Activated T-helper 2 cell treated with anti-CD3 and anti-CD28 coated beads, Interferon-gamma antibody, Interleukin-2, Interleukin-4, amounts not matched to agents 10 μg/mL and 5 μg/mL and 100 μg/mL, durations not matched to agents 14 hours and 24 hours and 36 hours (primary cell): ENCODE results near the gene UQCRFS1. TPM values are rescaled to one million over a fixed set of nuclear protein-coding genes. Genes with fewer than 3 reads are reported as not detected.
"Not testable (repeated sequence)": the region's sequence is repeated elsewhere in the genome, so short reads cannot be mapped to it uniquely, and the experiment has no call there.

Source experiments
- DNase-seq: peaks from one replicate; pipeline ENCODE4 v3.0.0; 2021; ENCODE audit warnings: low spot score
- H3K27ac Mint-ChIP-seq: one replicate; pipeline ENCODE4 v1.8.0; 2021; ENCODE audit warnings: mixed read lengths
- H3K27me3 Mint-ChIP-seq: one replicate; pipeline ENCODE4 v1.8.0; 2021; ENCODE audit warnings: low read depth, mixed read lengths
- H3K36me3 Mint-ChIP-seq: one replicate; pipeline ENCODE4 v1.8.0; 2021; ENCODE audit warnings: low read depth, mixed read lengths
- H3K4me1 Mint-ChIP-seq: one replicate; pipeline ENCODE4 v1.8.0; 2021; ENCODE audit warnings: low read depth, mixed read lengths
- H3K4me3 Mint-ChIP-seq: one replicate; pipeline ENCODE4 v1.8.0; 2021; ENCODE audit warnings: low read depth, mild to moderate bottlenecking, moderate library complexity, mixed read lengths
- H3K9me3 Mint-ChIP-seq: one replicate; pipeline ENCODE4 v1.8.0; 2021; ENCODE audit warnings: mixed read lengths
- intact Hi-C: fragments of 100-400 bp; cut with micrococcal nuclease; formaldehyde crosslinking; loops from one replicate; pipeline ENCODE4 v1.15.1; 2023
- total RNA-seq: library from RNA; stranded (reverse); gene quantifications from 2 replicates; pipeline ENCODE4 v1.2.3, GENCODE V29; 2022

Gene UQCRFS1
- total RNA-seq, 1 donor from 2014 or later, result 44.6 TPM

DNA sequence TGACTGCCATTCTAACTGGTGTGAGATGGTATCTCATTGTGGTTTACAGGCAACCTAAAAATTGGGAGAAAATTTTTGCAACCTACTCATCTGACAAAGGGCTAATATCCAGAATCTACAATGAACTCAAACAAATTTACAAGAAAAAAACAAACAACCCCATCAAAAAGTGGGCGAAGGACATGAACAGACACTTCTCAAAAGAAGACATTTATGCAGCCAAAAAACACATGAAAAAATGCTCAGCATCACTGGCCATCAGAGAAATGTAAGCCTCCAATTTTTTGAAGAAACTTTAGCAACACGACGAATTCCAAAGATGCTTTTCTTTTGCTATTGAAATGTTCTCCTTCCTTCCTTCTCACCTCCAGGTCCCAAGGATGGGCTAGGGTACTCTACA is 1.9 kb downstream of the UQCRFS1 start:
- not testable (repeated sequence) for H3K27me3 Mint-ChIP-seq, DNase-seq, H3K9me3 Mint-ChIP-seq
- intact Hi-C loops, result loop anchor here (5.0 kb wide), 2 partner anchors 376 to 396 kb away; partner anchors contain the start of gene POP4
- H3K4me1 Mint-ChIP-seq, result peaks cover 32% of the 10 kb centered on the region
- peak overlapping the region; percentile 97 for H3K27ac Mint-ChIP-seq
- peak overlapping the region; percentile 97 for H3K4me3 Mint-ChIP-seq
- H3K36me3 Mint-ChIP-seq, result peaks cover 52% of the 10 kb centered on the region

DNA sequence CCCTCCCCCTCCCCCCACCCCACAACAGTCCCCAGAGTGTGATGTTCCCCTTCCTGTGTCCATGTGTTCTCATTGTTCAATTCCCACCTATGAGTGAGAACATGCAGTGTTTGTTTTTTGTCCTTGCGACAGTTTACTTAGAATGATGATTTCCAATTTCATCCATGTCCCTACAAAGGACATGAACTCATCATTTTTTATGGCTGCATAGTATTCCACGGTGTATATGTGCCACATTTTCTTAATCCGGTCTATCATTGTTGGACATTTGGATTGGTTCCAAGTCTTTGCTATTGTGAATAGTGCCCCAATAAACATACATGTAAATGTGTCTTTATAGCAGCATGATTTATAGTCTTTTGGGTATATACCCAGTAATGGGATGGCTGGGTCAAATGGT is 2.4 kb downstream of the UQCRFS1 start:
- not testable (repeated sequence) for H3K9me3 Mint-ChIP-seq, H3K27me3 Mint-ChIP-seq, H3K27ac Mint-ChIP-seq, H3K4me3 Mint-ChIP-seq, DNase-seq
- H3K36me3 Mint-ChIP-seq, result peaks cover 57% of the 10 kb centered on the region
- peaks cover 34% of the 10 kb centered on the region for H3K4me1 Mint-ChIP-seq
- intact Hi-C loops, result loop anchor here (5.0 kb wide), 2 partner anchors 377 to 397 kb away; partner anchors contain the start of gene POP4

DNA sequence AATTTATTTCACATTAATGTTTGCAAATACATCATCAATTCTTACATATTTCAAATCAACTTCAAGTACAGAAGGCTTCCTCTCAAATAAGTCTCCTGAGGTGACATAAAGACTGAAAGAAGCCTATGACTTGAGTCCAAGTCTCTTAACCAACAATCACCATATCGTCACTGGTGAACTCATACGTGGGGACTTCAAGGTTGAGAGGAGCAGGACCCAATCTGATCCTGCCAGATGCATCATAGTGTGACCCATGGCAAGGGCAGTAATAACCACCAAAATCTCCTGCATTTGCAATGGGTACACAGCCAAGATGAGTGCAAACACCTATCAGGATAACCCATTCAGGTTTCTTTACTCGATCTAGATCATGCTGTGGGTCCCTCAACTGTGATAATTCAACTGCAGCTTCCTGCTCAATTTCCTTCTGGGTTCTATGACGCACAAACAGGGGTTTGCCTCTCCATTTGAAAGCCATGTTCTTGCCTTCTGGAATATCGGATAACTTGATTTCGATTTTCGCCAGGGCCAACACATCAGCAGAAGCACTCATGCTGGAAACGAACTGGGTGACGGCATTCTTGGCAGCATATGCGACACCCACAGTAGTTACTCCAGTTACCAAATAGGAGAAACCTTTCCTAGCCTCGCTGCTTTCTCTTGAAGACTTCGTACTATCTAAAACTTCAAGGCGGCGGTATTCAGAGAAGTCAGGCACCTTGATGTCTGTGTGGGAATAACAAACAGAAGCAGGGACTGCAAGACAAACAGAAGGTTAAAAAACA is 5.4 kb downstream of the UQCRFS1 start:
- H3K9me3 Mint-ChIP-seq, H3K27ac Mint-ChIP-seq, H3K4me3 Mint-ChIP-seq, H3K27me3 Mint-ChIP-seq, intact Hi-C loops, DNase-seq: not testable (repeated sequence)
- H3K4me1 Mint-ChIP-seq, result peaks cover 29% of the 10 kb centered on the region
- H3K36me3 Mint-ChIP-seq, result peaks cover 63% of the 10 kb centered on the region

DNA sequence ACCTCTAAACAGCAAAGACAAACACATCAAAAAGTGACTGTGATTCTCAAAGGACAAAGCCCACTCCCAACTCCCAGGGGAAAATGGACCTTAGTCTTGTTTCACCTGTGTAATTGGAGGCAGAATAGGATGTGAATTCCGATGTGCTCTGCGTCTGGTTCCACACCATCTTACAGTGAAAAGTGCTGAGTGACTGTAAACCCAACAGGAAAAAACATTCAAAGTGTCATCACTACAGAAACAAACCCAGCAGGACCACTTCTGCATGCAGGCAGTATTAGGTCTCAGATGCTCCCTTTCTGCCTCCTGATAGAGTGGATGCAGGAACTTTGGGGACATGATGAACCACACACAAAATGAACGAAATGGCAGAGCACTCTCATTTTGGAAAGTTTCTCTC is 6.5 kb downstream of the UQCRFS1 start:
- H3K4me1 Mint-ChIP-seq, result peaks cover 20% of the 10 kb centered on the region
- peaks cover 7% of the 10 kb centered on the region for H3K9me3 Mint-ChIP-seq
- intact Hi-C loops, result no loop called here
- no peak for DNase-seq
- no peaks in the 10 kb centered on the region for H3K27me3 Mint-ChIP-seq
- peaks cover 53% of the 10 kb centered on the region for H3K36me3 Mint-ChIP-seq
- no peak overlapping the region for H3K27ac Mint-ChIP-seq
- H3K4me3 Mint-ChIP-seq, result no peak overlapping the region

DNA sequence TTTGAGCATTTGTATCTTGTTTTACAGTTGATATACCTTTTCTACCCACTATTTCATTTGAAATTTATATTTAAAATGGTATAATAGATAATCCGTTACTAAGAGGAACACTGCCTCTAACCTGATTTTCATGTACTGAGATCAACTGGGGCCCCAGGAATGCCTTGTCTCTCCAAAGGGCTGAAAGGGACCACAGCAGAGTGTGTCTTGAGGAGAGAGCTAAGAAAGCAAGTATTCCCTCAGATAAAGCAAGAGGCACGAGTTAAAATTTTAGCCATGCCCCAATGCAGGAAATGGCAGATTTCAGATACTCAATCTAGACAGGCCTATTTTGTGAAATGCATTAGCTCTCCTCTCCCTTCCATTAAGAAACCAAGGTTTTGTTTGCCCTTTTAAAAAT is 10.7 kb downstream of the UQCRFS1 start:
- intact Hi-C loops, result no loop called here

DNA sequence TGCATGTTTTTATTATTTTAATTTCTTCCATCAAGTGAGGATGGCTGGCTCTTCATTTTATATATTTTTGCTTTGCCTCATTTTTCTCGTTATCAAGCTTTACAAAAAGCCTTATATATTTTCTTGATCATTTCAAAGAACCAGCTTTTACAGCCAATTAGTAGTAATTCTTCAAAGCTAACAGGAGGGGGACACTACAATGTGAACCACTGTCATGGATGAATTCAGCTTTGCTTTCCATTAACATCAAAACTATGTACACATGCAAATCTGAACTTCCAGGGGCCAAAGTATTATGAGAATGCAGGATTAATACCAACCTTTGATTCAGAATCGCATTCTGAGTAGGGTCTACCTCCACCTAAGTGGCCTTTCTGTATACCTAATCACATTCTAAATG is 11.1 kb downstream of the UQCRFS1 start:
- Mint-ChIP-seq H3K4me3 (no peak overlapping the region), H3K36me3 (peaks cover 19% of the 10 kb centered on the region), H3K27ac (no peak overlapping the region), H3K9me3 (peaks cover 4% of the 10 kb centered on the region), H3K4me1 (peaks cover 2% of the 10 kb centered on the region), H3K27me3 (no peaks in the 10 kb centered on the region)
- no peak for DNase-seq
- intact Hi-C loops, result no loop called here

More for the DNA sequence above, 10.7 kb downstream of the UQCRFS1 start:
- Mint-ChIP-seq H3K36me3 (peaks cover 21% of the 10 kb centered on the region), H3K4me1 (peaks cover 2% of the 10 kb centered on the region), H3K27me3 (no peaks in the 10 kb centered on the region), H3K27ac (no peak overlapping the region), H3K9me3 (peaks cover 4% of the 10 kb centered on the region), H3K4me3 (no peak overlapping the region)
- no peak for DNase-seq

DNA sequence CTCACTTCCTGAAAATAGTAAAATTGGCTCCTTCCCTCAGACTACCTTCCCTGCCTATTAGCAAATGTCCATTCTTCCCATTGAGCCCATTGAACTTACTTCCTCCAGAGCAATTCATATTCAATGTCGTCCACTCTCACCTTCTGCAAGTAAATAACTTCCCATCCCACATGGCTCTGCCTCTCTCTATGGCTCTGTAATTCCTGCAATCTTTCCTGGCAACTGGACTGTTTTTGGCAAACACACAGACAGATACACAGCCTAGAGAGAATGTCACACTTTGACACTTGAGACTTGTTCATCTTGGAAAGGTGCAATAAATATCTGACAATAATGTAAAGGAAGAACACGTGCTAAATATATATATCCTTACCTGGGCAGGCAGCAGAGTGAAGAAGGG is 18.3 kb downstream of the UQCRFS1 start:
- intact Hi-C loops, result no loop called here
- H3K4me1 Mint-ChIP-seq, result peaks cover 4% of the 10 kb centered on the region

DNA sequence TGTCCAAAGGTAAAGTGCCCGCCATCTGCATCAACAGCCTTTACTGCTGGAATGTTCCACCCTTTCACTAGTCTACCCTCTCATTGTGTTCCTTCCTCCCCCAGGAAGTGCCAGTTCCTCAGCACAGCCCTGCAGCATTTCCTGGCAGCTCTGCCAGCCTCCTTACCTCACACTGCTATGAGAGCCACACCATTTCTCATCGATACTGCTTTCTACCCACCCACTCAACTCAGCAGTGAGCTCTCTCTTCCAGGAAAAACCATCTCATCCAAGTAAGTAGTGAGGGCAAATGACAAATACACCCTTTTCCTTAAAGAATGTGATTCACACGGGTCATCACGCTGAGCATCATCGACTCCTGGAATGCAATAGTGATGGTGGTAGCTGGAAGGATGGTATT is 19.8 kb downstream of the UQCRFS1 start:
- intact Hi-C loops, result no loop called here
- Mint-ChIP-seq H3K27me3 (no peaks in the 10 kb centered on the region), H3K36me3 (no peaks in the 10 kb centered on the region), H3K9me3 (no peaks in the 10 kb centered on the region), H3K4me3 (no peak overlapping the region), H3K27ac (no peak overlapping the region), H3K4me1 (peaks cover 4% of the 10 kb centered on the region)
- DNase-seq, result no peak

More for the DNA sequence above, 18.3 kb downstream of the UQCRFS1 start:
- Mint-ChIP-seq H3K27me3 (no peaks in the 10 kb centered on the region), H3K36me3 (no peaks in the 10 kb centered on the region), H3K9me3 (peaks cover 4% of the 10 kb centered on the region), H3K4me3 (no peak overlapping the region), H3K27ac (no peak overlapping the region)
- DNase-seq, result no peak

DNA sequence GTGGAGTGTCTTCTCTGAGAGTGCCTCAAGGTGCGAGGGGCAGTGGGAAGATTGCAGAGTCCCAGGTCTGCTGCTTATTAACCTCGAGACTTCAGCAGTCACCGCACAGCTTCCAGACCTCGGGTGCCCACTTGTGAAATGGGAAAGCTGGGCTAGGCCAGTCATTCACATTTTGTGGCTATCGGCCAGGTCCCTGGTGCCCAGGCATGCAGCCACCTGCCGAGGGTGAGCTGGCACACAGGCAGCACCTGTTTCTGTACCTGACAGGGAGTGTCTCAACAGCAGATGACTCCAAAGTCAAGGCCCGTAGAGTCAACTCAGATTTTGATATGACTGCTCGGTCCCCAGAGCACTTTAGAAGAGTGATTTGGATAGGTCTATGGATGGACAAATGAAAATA is 21.9 kb downstream of the UQCRFS1 start:
- intact Hi-C loops, result no loop called here

DNA sequence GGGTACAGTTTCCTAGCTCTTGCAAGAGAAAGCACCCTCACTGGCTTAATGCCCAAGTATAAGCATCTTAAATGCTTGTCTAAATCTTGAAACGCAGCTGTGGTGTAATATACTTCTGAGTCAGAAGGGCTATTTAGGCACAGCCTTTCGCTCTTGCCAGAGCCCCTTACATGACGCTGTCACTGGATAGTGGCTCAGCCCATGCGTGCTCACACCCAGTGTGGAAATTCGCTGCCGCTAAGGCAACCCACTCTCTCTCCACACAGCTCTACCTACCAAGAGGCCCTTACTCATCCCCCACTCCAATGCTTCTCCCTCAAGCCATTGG is 24.0 kb downstream of the UQCRFS1 start:
- intact Hi-C loops, result no loop called here
- Mint-ChIP-seq H3K4me1 (peaks cover 4% of the 10 kb centered on the region), H3K9me3 (no peaks in the 10 kb centered on the region), H3K36me3 (no peaks in the 10 kb centered on the region), H3K27me3 (no peaks in the 10 kb centered on the region), H3K27ac (no peak overlapping the region), H3K4me3 (no peak overlapping the region)
- no peak for DNase-seq

More for the DNA sequence above, 21.9 kb downstream of the UQCRFS1 start:
- no peak for DNase-seq
- H3K4me1 Mint-ChIP-seq, result peaks cover 4% of the 10 kb centered on the region
- no peak overlapping the region for H3K27ac Mint-ChIP-seq
- H3K36me3 Mint-ChIP-seq, result no peaks in the 10 kb centered on the region
- H3K27me3 Mint-ChIP-seq, result no peaks in the 10 kb centered on the region
- H3K4me3 Mint-ChIP-seq, result no peak overlapping the region
- no peaks in the 10 kb centered on the region for H3K9me3 Mint-ChIP-seq

DNA sequence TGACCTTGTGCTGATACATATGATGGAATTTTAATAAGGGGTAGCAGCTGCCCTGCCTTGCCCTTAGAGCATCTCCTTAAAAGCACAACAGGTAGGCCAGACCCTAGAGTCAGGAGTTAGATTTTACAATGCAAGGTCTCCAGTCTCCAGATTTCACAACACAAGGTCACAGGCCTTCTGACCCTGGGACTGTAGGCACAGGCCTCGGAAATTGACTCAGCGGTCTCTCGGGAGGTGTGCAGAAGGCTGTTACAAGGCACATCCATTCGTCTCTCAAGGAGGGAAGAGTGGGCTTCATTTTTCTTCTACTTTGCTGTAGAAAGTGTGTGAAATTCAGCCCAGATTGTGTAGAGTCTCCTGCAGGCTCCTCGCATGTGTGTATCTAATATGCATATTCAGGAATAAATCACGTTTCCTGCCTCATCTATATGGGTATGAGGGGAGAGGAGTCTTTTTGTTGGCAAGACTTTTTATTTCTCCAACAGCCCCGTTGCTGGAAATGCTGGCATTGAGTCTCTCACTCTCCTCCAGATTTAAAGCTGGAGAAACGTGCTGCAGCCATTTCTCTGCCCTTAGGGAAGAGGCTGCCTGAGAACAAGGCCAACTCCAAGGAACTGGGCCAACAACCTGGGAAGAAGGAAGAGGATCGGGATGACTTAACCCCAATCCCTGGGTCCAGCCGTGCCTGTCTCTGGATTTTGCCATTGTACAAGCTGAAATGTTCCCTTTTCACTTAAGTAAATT is 24.5 kb downstream of the UQCRFS1 start:
- intact Hi-C loops, result no loop called here
- no peaks in the 10 kb centered on the region for H3K9me3 Mint-ChIP-seq
- DNase-seq, result no peak
- H3K4me1 Mint-ChIP-seq, result peaks cover 4% of the 10 kb centered on the region
- no peaks in the 10 kb centered on the region for H3K27me3 Mint-ChIP-seq
- no peaks in the 10 kb centered on the region for H3K36me3 Mint-ChIP-seq
- H3K27ac Mint-ChIP-seq, result no peak overlapping the region
- H3K4me3 Mint-ChIP-seq, result no peak overlapping the region

DNA sequence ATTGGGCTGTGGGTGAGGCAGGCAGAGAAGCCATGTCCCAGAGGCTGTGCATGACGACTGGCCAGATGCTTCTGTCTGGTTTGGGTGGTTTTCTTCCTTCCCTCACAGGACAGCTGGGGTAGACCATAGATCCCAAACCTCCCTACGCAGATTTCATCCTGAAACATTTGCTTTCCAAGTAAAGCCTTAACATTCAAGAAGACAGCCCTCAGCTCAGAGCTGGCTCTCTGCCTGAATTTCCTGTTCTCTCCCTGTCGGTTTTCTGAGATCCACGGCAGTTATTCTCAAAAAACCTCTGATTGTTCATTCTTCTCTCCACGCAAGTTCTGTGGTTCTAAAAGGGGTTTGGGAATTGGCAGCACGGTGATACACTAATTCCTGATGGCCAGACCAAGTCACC is 25.3 kb downstream of the UQCRFS1 start:
- H3K36me3 Mint-ChIP-seq, result no peaks in the 10 kb centered on the region
- H3K27me3 Mint-ChIP-seq, result no peaks in the 10 kb centered on the region
- no peaks in the 10 kb centered on the region for H3K9me3 Mint-ChIP-seq
- no peak overlapping the region for H3K27ac Mint-ChIP-seq
- no peaks in the 10 kb centered on the region for H3K4me1 Mint-ChIP-seq
- no peak for DNase-seq
- intact Hi-C loops, result no loop called here
- H3K4me3 Mint-ChIP-seq, result no peak overlapping the region

DNA sequence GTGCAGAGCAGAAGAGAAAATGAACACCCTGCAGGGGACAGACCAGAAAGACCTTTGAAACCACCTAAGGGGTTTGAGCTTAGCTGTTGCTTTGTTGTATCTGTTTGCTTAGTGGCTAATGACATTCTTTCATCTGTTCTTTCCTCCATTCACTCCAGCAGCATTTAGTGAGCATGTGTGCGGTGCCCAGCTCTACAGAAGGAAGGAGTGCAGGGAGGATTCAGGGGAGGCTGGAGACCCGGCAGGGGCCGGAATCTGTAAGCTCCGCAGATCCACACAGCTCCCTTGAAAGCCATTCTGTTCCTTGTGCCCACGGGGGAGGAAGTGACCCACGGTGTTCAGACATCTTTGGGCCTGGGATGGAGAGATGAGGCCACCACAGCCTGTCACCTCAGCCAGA is 27.5 kb downstream of the UQCRFS1 start:
- intact Hi-C loops, result no loop called here
- Mint-ChIP-seq H3K4me1 (no peaks in the 10 kb centered on the region), H3K4me3 (no peak overlapping the region), H3K27me3 (no peaks in the 10 kb centered on the region), H3K27ac (no peak overlapping the region), H3K9me3 (no peaks in the 10 kb centered on the region), H3K36me3 (no peaks in the 10 kb centered on the region)
- DNase-seq, result no peak
